Measurements from ENCODE around the gene OR2G2. TPM values are rescaled to one million over a fixed set of nuclear protein-coding genes. Genes with fewer than 3 reads are reported as not detected.

The OR2G2 gene
- total RNA-seq, 4 donors from 2014 or later: not detected

- peak; percentile 80 for DNase-seq
- Histone ChIP-seq H3K9me3 (no peaks in the 10 kb centered on the region), H3K4me3 (peak overlapping the region in 2 of 4 donors; percentile 37 to 39), H3K27ac (peak overlapping the region; percentile 58 to 89 (median 79)), H3K27me3 (no peaks in the 10 kb centered on the region), H3K4me1 (peaks cover 0 to 9% (median 3%) of the 10 kb centered on the region in 4 donors), H3K36me3 (no peaks in the 10 kb centered on the region)
- in situ Hi-C loops (cut with MboI; ENCODE audit: low pct_ligation_motif_present in 1 of 4, low pct_unique_long_range_greater_than_20kb in 1 of 4, low sequenced_read_pairs in 3 of 4) (no loop called here), intact Hi-C loops (cut with DNase I; ENCODE audit: low total_unique reads) (no loop called here)
- TF ChIP-seq POLR2AphosphoS5 (IDR thresholded peaks at IDR 0.05) (no peak), POLR2A (IDR thresholded peaks at IDR 0.05) (no peak), EP300 (IDR thresholded peaks at IDR 0.05; ENCODE audit: low read depth) (no peak)
- TF ChIP-seq, protein P1, sequence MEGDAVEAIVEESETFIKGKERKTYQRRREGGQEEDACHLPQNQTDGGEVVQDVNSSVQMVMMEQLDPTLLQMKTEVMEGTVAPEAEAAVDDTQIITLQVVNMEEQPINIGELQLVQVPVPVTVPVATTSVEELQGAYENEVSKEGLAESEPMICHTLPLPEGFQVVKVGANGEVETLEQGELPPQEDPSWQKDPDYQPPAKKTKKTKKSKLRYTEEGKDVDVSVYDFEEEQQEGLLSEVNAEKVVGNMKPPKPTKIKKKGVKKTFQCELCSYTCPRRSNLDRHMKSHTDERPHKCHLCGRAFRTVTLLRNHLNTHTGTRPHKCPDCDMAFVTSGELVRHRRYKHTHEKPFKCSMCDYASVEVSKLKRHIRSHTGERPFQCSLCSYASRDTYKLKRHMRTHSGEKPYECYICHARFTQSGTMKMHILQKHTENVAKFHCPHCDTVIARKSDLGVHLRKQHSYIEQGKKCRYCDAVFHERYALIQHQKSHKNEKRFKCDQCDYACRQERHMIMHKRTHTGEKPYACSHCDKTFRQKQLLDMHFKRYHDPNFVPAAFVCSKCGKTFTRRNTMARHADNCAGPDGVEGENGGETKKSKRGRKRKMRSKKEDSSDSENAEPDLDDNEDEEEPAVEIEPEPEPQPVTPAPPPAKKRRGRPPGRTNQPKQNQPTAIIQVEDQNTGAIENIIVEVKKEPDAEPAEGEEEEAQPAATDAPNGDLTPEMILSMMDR (IDR thresholded peaks at IDR 0.05): no peak
- 38 to 47% methylated on average over 4 to 6 of the region's 6 CpGs for WGBS, 2 donors (ENCODE audit: low coverage in 1 of 2)
Observed at GRCh38 chr1:247638781-247639180, 50.6 kb downstream of the OR2G2 start.

Small RNAs within 50 kb of the gene (small RNA-seq; reads per million reads assigned to genes)
- 0 reads per million in 4 donors for gene RF00026

Other genes starting within 250 kb of the OR2G2 start
- gene NLRP3, start 172.2 kb upstream of the OR2G2 start, total RNA-seq: 1 to 10 TPM in 1 of 4 donors, under 1 TPM in 2, not detected in 1; 0.75 to 1.7 (median 0.82) TPM
- gene OR2B11, start 130.3 kb upstream of the OR2G2 start, total RNA-seq: not detected
- not detected for gene OR2C3, start 51.9 kb upstream of the OR2G2 start, total RNA-seq
- gene GCSAML, start 39.2 kb upstream of the OR2G2 start, total RNA-seq: under 1 TPM in 3 of 4 donors, not detected in 1; 0.14 to 0.32 (median 0.20) TPM
- not detected for gene OR2G3, start 17.2 kb downstream of the OR2G2 start, total RNA-seq
- not detected for gene OR13G1, start 91.4 kb downstream of the OR2G2 start, total RNA-seq
- gene OR6F1, start 128.3 kb downstream of the OR2G2 start, total RNA-seq: not detected
- gene OR14K1, start 150.3 kb downstream of the OR2G2 start, total RNA-seq: 1 to 10 TPM in 1 of 4 donors, under 1 TPM in 1, not detected in 2; 0.82 to 1.4 TPM
- not detected for gene OR14A2, start 159.8 kb downstream of the OR2G2 start, total RNA-seq
- not detected for gene OR1C1, start 172.2 kb downstream of the OR2G2 start, total RNA-seq
- not detected for gene OR14A16, start 235.8 kb downstream of the OR2G2 start, total RNA-seq